SK-N-SH (cell line): Measurements from ENCODE around the gene FKBP11. TPM values are rescaled to one million over a fixed set of nuclear protein-coding genes. Genes with fewer than 3 reads are reported as not detected.

ENCODE experiments used
- CTCF ChIA-PET: fragments of 300-600, 350-600 bp; formaldehyde crosslinking; extraction: SDS; loops from one replicate; lab custom pipeline; 2021; lab: Yijun Ruan, JAX
- POLR2A ChIA-PET: fragments of 350-600 bp; sonication (Branson Sonifier 250); formaldehyde crosslinking; extraction: SDS; loops from one replicate; lab custom pipeline; 2020; ENCODE audit warnings: antibody characterized with exemption, inconsistent platforms; lab: Yijun Ruan, JAX
- DNase-seq: peaks from one replicate; pipeline ENCODE4 v3.0.0; 2012
- H2AFZ ChIP-seq: fragments of 200-600 bp; sonication (generic); 2 replicates; pipeline ENCODE4 v1.8.1; 2016; ENCODE audit warnings: antibody characterized with exemption, mild to moderate bottlenecking, low read depth
- H3F3A ChIP-seq: fragments of 200-600 bp; sonication (generic); replicated peaks from 2 replicates; pipeline ENCODE3; 2016; ENCODE audit warnings: antibody characterized with exemption, mild to moderate bottlenecking; ENCODE audit not compliant: insufficient read depth
- H3K27ac ChIP-seq, 2 experiments: fragments of 200-500 bp in 1 of 2; fragments of 200-600 bp in 1 of 2; sonication (Bioruptor generic) in 1 of 2; sonication (generic), shearing (Covaris generic) in 1 of 2; 2 replicates each; pipeline versions ENCODE4 v1.5.1 to v1.6.1; 2014 to 2016; ENCODE audit warnings: low read depth in 2 of 2, inconsistent platforms in 1 of 2, low read length in 1 of 2, mild to moderate bottlenecking in 1 of 2, mixed read lengths in 1 of 2
- H3K27me3 ChIP-seq: fragments of 200-600 bp; sonication (generic), shearing (Covaris generic); 2 replicates; pipeline ENCODE4 v1.6.1; 2016; ENCODE audit warnings: mixed run types; ENCODE audit not compliant: insufficient read depth
- H3K36me3 ChIP-seq, 2 experiments: fragments of 200-500 bp in 1 of 2; fragments of 200-600 bp in 1 of 2; sonication (Bioruptor generic) in 1 of 2; sonication (generic) in 1 of 2; replicated peaks in 1 of 2; 2 replicates each; pipeline versions ENCODE3 to v1.5.1; 2014 to 2016; ENCODE audit warnings: low read length in 1 of 2, mild to moderate bottlenecking in 1 of 2; ENCODE audit not compliant: insufficient read depth in 2 of 2, control insufficient read depth in 1 of 2
- H3K4me1 ChIP-seq, 2 experiments: fragments of 200-500 bp in 1 of 2; fragments of 200-600 bp in 1 of 2; sonication (Bioruptor generic) in 1 of 2; sonication (generic), shearing (Covaris generic) in 1 of 2; 2 replicates each; pipeline versions ENCODE4 v1.5.1 to v1.6.1; 2014 to 2016; ENCODE audit warnings: low read depth in 1 of 2, low read length in 1 of 2, mixed run types in 1 of 2; ENCODE audit not compliant: insufficient read depth in 2 of 2, control insufficient read depth in 1 of 2
- H3K4me2 ChIP-seq: fragments of 200-600 bp; sonication (generic), shearing (Covaris generic); 2 replicates; pipeline ENCODE4 v1.6.1; 2017; ENCODE audit warnings: mixed run types
- H3K4me3 ChIP-seq, 2 experiments: fragments of 200-500 bp in 1 of 2; fragments of 200-600 bp in 1 of 2; sonication (Bioruptor generic) in 1 of 2; sonication (generic), shearing (Covaris generic) in 1 of 2; 2 replicates each; pipeline versions ENCODE4 v1.5.1 to v1.8.1; 2014 to 2016; ENCODE audit warnings: low read depth in 2 of 2, inconsistent platforms in 1 of 2, low read length in 1 of 2, mild to moderate bottlenecking in 1 of 2, mixed read lengths in 1 of 2, moderate library complexity in 1 of 2
- H3K79me2 ChIP-seq: fragments of 200-600 bp; sonication (generic); 2 replicates; pipeline ENCODE4 v1.8.1; 2017; ENCODE audit warnings: mild to moderate bottlenecking; ENCODE audit not compliant: insufficient read depth
- H3K9ac ChIP-seq: fragments of 200-600 bp; sonication (generic); 2 replicates; pipeline ENCODE4 v1.6.1; 2017; ENCODE audit warnings: mixed run types
- H3K9me2 ChIP-seq: fragments of 200-600 bp; sonication (generic); 2 replicates; pipeline ENCODE4 v1.6.1; 2017; ENCODE audit warnings: mixed run types
- H3K9me3 ChIP-seq: fragments of 200-600 bp; sonication (generic); 2 replicates; pipeline ENCODE4 v1.6.1; 2017; ENCODE audit warnings: mixed run types, mild to moderate bottlenecking, moderate library complexity
- H4K20me1 ChIP-seq: fragments of 200-600 bp; sonication (generic); 2 replicates; pipeline ENCODE4 v1.6.1; 2017; ENCODE audit warnings: mild to moderate bottlenecking, mixed run types; ENCODE audit not compliant: insufficient read depth
- CHD2 ChIP-seq: fragments of 150-350 bp; IDR thresholded peaks from 2 replicates; pipeline ENCODE4 v1.6.1; 2018; ENCODE audit warnings: low read length; ENCODE audit not compliant: partially characterized antibody
- ELF1 ChIP-seq: IDR thresholded peaks from 2 replicates; pipeline ENCODE4 v1.4.0; 2012
- EP300 ChIP-seq, 2 experiments: IDR thresholded peaks; 2 replicates each; pipeline versions ENCODE4 v1.4.0 to v1.6.1; 2012; ENCODE audit warnings: borderline replicate concordance in 1 of 2, low read depth in 1 of 2, low read length in 1 of 2
- EZH2phosphoT487 ChIP-seq: fragments of 200-600 bp; sonication (generic); IDR thresholded peaks from 2 replicates; pipeline ENCODE4 v1.6.1; 2017; ENCODE audit warnings: low read depth, mixed run types, mild to moderate bottlenecking, antibody characterized with exemption, moderate library complexity, borderline replicate concordance
- FOSL2 ChIP-seq: IDR thresholded peaks from 2 replicates; pipeline ENCODE4 v1.4.0; 2012; ENCODE audit warnings: low read depth, mild to moderate bottlenecking, moderate library complexity, borderline replicate concordance
- GABPA ChIP-seq: IDR thresholded peaks from 2 replicates; pipeline ENCODE4 v1.4.0; 2012; ENCODE audit warnings: low read depth, mild to moderate bottlenecking
- JUND ChIP-seq: IDR thresholded peaks from 2 replicates; pipeline ENCODE4 v1.4.0; 2012
- NFIC ChIP-seq: IDR thresholded peaks from 2 replicates; pipeline ENCODE4 v1.4.0; 2012; ENCODE audit warnings: borderline replicate concordance
- NRF1 ChIP-seq: IDR thresholded peaks from 2 replicates; pipeline ENCODE4 v1.6.1; 2012; ENCODE audit warnings: low read depth, mild to moderate bottlenecking, low read length
- POLR2AphosphoS5 ChIP-seq: IDR thresholded peaks from 2 replicates; pipeline ENCODE4 v1.6.1; 2012; ENCODE audit warnings: low read depth, low read length
- RAD21 ChIP-seq: IDR thresholded peaks from 2 replicates; pipeline ENCODE4 v1.6.1; 2012; ENCODE audit warnings: mild to moderate bottlenecking, low read length
- REST ChIP-seq: IDR thresholded peaks from 2 replicates; pipeline ENCODE4 v1.6.1; 2012; ENCODE audit warnings: mild to moderate bottlenecking, low read depth, low read length, moderate library complexity
- TEAD4 ChIP-seq: IDR thresholded peaks from 2 replicates; pipeline ENCODE4 v1.4.0; 2012; ENCODE audit warnings: mild to moderate bottlenecking, borderline replicate concordance; ENCODE audit not compliant: insufficient read depth
- USF2 ChIP-seq: fragments of 150-350 bp; IDR thresholded peaks from 2 replicates; pipeline ENCODE4 v1.6.1; 2017; ENCODE audit warnings: antibody characterized with exemption, low read length, low read depth, borderline replicate concordance
- YY1 ChIP-seq: IDR thresholded peaks from 2 replicates; pipeline ENCODE4 v1.4.0; 2012; ENCODE audit warnings: low read depth, mild to moderate bottlenecking
- ZBTB33 ChIP-seq: IDR thresholded peaks from 2 replicates; pipeline ENCODE4 v1.4.0; 2012; ENCODE audit warnings: low read depth, borderline replicate concordance
- WGBS: methylation state at CpG from one replicate; pipeline ENCODE4 v1.1.6; 2017; ENCODE audit warnings: low lambda C conversion rate; 5-methylcytosine and 5-hydroxymethylcytosine counted together
- polyA plus RNA-seq, 3 experiments: library from polyadenylated mRNA; depleted of rRNA; stranded (reverse); fragments of >200 nt; gene quantifications; 2 replicates each; pipeline ENCODE4 v1.2.3, GENCODE V29; 2012
- TF ChIP-seq, protein P1 (sequence below): fragments of 200-600 bp; sonication (generic); IDR thresholded peaks from 2 replicates; pipeline ENCODE4 v1.6.1; 2017; ENCODE audit warnings: antibody characterized with exemption, mild to moderate bottlenecking, moderate library complexity
- TF ChIP-seq, protein P2 (sequence below): fragments of 150-350 bp; IDR thresholded peaks from 2 replicates; pipeline ENCODE4 v1.6.1; 2016; ENCODE audit warnings: mild to moderate bottlenecking, low read depth, low read length
- TF ChIP-seq, protein P3 (sequence below): IDR thresholded peaks from 2 replicates; pipeline ENCODE4 v1.4.0; 2012; ENCODE audit warnings: low read depth
- TF ChIP-seq, protein P4 (sequence below): IDR thresholded peaks from 2 replicates; pipeline ENCODE4; 2012

Gene FKBP11
- polyA plus RNA-seq, 1 of the 3 experiments (the other 2 are of a cell fraction): 28.5 TPM

DNA sequence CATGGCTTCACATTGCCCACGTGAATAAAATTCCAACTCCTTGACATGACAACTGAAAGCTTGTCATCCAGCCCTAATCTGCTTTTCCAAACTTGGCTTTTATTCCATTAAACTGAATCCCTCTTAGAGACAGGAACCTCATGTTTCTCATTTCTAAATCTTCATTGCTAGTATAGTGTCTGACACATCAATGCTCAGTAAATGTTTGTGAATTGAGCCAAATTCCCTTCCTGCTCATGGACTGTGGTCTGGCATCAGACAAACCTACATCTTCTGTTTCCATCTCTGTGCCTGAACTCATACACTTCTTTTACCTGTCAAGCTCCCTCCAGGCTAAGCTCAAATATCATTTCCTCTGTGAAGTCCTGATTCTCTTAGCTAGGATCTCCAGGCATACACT, 4.3 kb upstream of the FKBP11 start:
- no peaks in the 10 kb centered on the region for H3K9me2 ChIP-seq
- peaks cover 9% of the 10 kb centered on the region; the same call in 1 of the 2 replicates for H4K20me1 ChIP-seq
- H3K9ac ChIP-seq: no peak overlapping the region
- peaks cover 13% of the 10 kb centered on the region; the same call in 1 of the 2 replicates for H3K79me2 ChIP-seq
- TF ChIP-seq USF2 (no peak), POLR2AphosphoS5 (no peak), REST (no peak), TEAD4 (no peak), FOSL2 (no peak), RAD21 (no peak), CHD2 (no peak), EZH2phosphoT487 (no peak), EP300 (IDR thresholded peaks at IDR 0.05; ENCODE audit: borderline replicate concordance in 1 of 2, low read depth in 1 of 2, low read length in 1 of 2) (no peak), ELF1 (no peak), YY1 (no peak), NRF1 (no peak), JUND (no peak), NFIC (no peak), GABPA (no peak), ZBTB33 (no peak)
- TF ChIP-seq, protein P1, sequence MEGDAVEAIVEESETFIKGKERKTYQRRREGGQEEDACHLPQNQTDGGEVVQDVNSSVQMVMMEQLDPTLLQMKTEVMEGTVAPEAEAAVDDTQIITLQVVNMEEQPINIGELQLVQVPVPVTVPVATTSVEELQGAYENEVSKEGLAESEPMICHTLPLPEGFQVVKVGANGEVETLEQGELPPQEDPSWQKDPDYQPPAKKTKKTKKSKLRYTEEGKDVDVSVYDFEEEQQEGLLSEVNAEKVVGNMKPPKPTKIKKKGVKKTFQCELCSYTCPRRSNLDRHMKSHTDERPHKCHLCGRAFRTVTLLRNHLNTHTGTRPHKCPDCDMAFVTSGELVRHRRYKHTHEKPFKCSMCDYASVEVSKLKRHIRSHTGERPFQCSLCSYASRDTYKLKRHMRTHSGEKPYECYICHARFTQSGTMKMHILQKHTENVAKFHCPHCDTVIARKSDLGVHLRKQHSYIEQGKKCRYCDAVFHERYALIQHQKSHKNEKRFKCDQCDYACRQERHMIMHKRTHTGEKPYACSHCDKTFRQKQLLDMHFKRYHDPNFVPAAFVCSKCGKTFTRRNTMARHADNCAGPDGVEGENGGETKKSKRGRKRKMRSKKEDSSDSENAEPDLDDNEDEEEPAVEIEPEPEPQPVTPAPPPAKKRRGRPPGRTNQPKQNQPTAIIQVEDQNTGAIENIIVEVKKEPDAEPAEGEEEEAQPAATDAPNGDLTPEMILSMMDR: no peak
- TF ChIP-seq, protein P2, sequence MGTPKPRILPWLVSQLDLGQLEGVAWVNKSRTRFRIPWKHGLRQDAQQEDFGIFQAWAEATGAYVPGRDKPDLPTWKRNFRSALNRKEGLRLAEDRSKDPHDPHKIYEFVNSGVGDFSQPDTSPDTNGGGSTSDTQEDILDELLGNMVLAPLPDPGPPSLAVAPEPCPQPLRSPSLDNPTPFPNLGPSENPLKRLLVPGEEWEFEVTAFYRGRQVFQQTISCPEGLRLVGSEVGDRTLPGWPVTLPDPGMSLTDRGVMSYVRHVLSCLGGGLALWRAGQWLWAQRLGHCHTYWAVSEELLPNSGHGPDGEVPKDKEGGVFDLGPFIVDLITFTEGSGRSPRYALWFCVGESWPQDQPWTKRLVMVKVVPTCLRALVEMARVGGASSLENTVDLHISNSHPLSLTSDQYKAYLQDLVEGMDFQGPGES: no peak
- TF ChIP-seq, protein P3, sequence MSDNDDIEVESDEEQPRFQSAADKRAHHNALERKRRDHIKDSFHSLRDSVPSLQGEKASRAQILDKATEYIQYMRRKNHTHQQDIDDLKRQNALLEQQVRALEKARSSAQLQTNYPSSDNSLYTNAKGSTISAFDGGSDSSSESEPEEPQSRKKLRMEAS: no peak
- TF ChIP-seq, protein P4, sequence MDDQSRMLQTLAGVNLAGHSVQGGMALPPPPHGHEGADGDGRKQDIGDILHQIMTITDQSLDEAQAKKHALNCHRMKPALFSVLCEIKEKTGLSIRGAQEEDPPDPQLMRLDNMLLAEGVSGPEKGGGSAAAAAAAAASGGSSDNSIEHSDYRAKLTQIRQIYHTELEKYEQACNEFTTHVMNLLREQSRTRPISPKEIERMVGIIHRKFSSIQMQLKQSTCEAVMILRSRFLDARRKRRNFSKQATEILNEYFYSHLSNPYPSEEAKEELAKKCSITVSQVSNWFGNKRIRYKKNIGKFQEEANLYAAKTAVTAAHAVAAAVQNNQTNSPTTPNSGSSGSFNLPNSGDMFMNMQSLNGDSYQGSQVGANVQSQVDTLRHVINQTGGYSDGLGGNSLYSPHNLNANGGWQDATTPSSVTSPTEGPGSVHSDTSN: no peak
- H3K27me3 ChIP-seq: no peaks in the 10 kb centered on the region
- no peaks in the 10 kb centered on the region; a peak in 1 of 4 replicates for H3K4me1 ChIP-seq
- 100% methylated on average over 1 of the region's 1 CpG for WGBS
- H3K4me2 ChIP-seq: no peak overlapping the region
- peaks cover 42 to 43% of the 10 kb centered on the region in 2 experiments for H3K36me3 ChIP-seq
- ChIA-PET POLR2A (no interaction called here), CTCF (interaction anchor here (0.9 to 4.2 kb wide), 5 partner anchors 8 to 76 kb away, joined by 3 to 19 read pairs (median 10); partner anchors contain the start of gene WNT1)
- no peaks in the 10 kb centered on the region for H3K9me3 ChIP-seq
- H3K27ac ChIP-seq: no peak overlapping the region
- no peak overlapping the region for H3K4me3 ChIP-seq
- peaks cover 19% of the 10 kb centered on the region for H3F3A ChIP-seq
- DNase-seq: no peak
- no peak overlapping the region for H2AFZ ChIP-seq
